SK-N-SH treated with all-trans-retinoic acid at 6 μM for 48 hours (cell line): ENCODE data around the gene VWF.

Experiments
- ATAC-seq: fragments of 200-7000 bp; cut with Tn5 transposase; 3 replicates; pipeline ENCODE4 v1.9.1; 2020; ENCODE audit warnings: mild to moderate bottlenecking, moderate library complexity
- ARNTL ChIP-seq: fragments of 450-650 bp; formaldehyde crosslinking; IDR thresholded peaks from 2 replicates; pipeline ENCODE4 v1.5.0; 2020; ENCODE audit warnings: low read depth, mild to moderate bottlenecking, moderate library complexity, borderline replicate concordance
- BACH2 ChIP-seq: fragments of 250-450 bp; sonication (Bioruptor Pico); IDR thresholded peaks from 2 replicates; pipeline ENCODE4 v1.9.0; 2021; ENCODE audit warnings: mild to moderate bottlenecking, borderline replicate concordance
- CSDC2 ChIP-seq: fragments of 250-450 bp; sonication (Bioruptor Pico); IDR thresholded peaks from 2 replicates; pipeline ENCODE4 v1.5.0; 2020; ENCODE audit warnings: mild to moderate bottlenecking, moderate library complexity
- ESRRG ChIP-seq: fragments of 250-450 bp; sonication (Bioruptor Pico); IDR thresholded peaks from 2 replicates; pipeline ENCODE4 v1.6.1; 2021; ENCODE audit warnings: mild to moderate bottlenecking
- GLIS3 ChIP-seq: fragments of 250-450 bp; sonication (Bioruptor Pico); IDR thresholded peaks from 2 replicates; pipeline ENCODE4 v1.5.0; 2020; ENCODE audit warnings: mild to moderate bottlenecking, moderate library complexity
- ISL1 ChIP-seq: fragments of 250-450 bp; sonication (Bioruptor Pico); IDR thresholded peaks from 2 replicates; pipeline ENCODE4 v2.1.2; 2022; ENCODE audit warnings: mild to moderate bottlenecking, moderate library complexity
- OSR1 ChIP-seq: fragments of 250-450 bp; sonication (Bioruptor Pico); IDR thresholded peaks from 2 replicates; pipeline ENCODE4 v1.8.0; 2022; ENCODE audit warnings: moderate library complexity, mild to moderate bottlenecking, inconsistent platforms
- PPARA ChIP-seq: fragments of 250-450 bp; sonication (Bioruptor Pico); IDR thresholded peaks from 2 replicates; pipeline ENCODE4 v1.5.0; 2020; ENCODE audit warnings: mild to moderate bottlenecking, borderline replicate concordance
- RARB ChIP-seq: fragments of 250-450 bp; sonication (Bioruptor Pico); IDR thresholded peaks from 2 replicates; pipeline ENCODE4 v1.8.0; 2021; ENCODE audit warnings: mild to moderate bottlenecking, moderate library complexity
- SNAI2 ChIP-seq: fragments of 250-450 bp; sonication (Bioruptor Pico); IDR thresholded peaks from 2 replicates; pipeline ENCODE4 v1.5.0; 2020; ENCODE audit warnings: mild to moderate bottlenecking, moderate library complexity
- TCF4 ChIP-seq: fragments of 250-450 bp; sonication (Bioruptor Pico); IDR thresholded peaks from 2 replicates; pipeline ENCODE4 v1.8.0; 2021; ENCODE audit warnings: mild to moderate bottlenecking, moderate library complexity, borderline replicate concordance
- ZC3H10 ChIP-seq: fragments of 250-450 bp; sonication (Bioruptor Pico); IDR thresholded peaks from 2 replicates; pipeline ENCODE4 v1.5.1; 2021; ENCODE audit warnings: mild to moderate bottlenecking, moderate library complexity
- ZFP3 ChIP-seq: fragments of 250-450 bp; sonication (Bioruptor Pico); IDR thresholded peaks from 2 replicates; pipeline ENCODE4 v1.5.0; 2020; ENCODE audit warnings: mild to moderate bottlenecking, moderate library complexity
- ZFP30 ChIP-seq: fragments of 450-650 bp; formaldehyde crosslinking; IDR thresholded peaks from 2 replicates; pipeline ENCODE4 v1.5.0; 2022; ENCODE audit warnings: mild to moderate bottlenecking, moderate library complexity
- ZNF565 ChIP-seq: fragments of 450-650 bp; formaldehyde crosslinking; conservative IDR thresholded peaks from 2 replicates; pipeline ENCODE4 v1.5.0; 2020; ENCODE audit warnings: low read depth, mild to moderate bottlenecking, moderate library complexity
- ZNF70 ChIP-seq: fragments of 450-650 bp; formaldehyde crosslinking; IDR thresholded peaks from 2 replicates; pipeline ENCODE4 v1.5.0; 2020; ENCODE audit warnings: mild to moderate bottlenecking, moderate library complexity
- ZNF8 ChIP-seq: fragments of 450-650 bp; formaldehyde crosslinking; IDR thresholded peaks from 2 replicates; pipeline ENCODE4 v1.5.0; 2020; ENCODE audit warnings: mild to moderate bottlenecking, moderate library complexity
- TF ChIP-seq, protein P1 (sequence below): fragments of 250-450 bp; sonication (Bioruptor Pico); IDR thresholded peaks from 2 replicates; pipeline ENCODE4 v1.5.1; 2021; ENCODE audit warnings: mild to moderate bottlenecking, moderate library complexity
- TF ChIP-seq, protein P2 (sequence below): fragments of 250-450 bp; sonication (Bioruptor Pico); IDR thresholded peaks from 2 replicates; pipeline ENCODE4 v1.8.0; 2020; ENCODE audit warnings: mild to moderate bottlenecking, moderate library complexity, borderline replicate concordance
- TF ChIP-seq, protein P3 (sequence below): fragments of 250-450 bp; sonication (Bioruptor Pico); IDR thresholded peaks from 2 replicates; pipeline ENCODE4 v1.5.1; 2020; ENCODE audit warnings: low read depth, mild to moderate bottlenecking, moderate library complexity
- TF ChIP-seq, protein P4 (sequence below): fragments of 250-450 bp; sonication (Bioruptor Pico); IDR thresholded peaks from 2 replicates; pipeline ENCODE4 v1.5.0; 2020; ENCODE audit warnings: mild to moderate bottlenecking, moderate library complexity
- TF ChIP-seq, protein P5 (sequence below): fragments of 250-450 bp; sonication (Bioruptor Pico); IDR thresholded peaks from 2 replicates; pipeline ENCODE4 v1.8.0; 2021; ENCODE audit warnings: low read depth, mild to moderate bottlenecking, moderate library complexity, borderline replicate concordance

Gene VWF

DNA sequence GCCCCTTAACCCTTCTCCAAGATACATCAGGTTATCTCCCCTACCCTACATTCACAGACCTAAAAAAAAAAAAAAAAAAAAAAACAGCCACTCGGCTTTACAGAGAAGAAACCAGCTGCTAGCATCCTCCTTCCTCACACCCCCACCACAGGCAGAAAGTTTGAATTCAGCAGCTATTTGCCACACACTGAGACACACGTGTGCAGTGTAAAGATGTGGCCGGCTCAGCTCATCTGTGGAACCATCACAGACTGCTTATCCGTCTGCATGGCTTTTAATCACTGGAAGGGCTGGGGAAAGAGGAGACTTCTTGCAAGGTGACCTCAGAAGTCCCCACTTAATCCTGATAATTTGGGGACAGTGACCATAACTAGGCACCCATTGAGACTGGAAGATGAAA is 50.0 kb downstream of the VWF start:
- no peak for ATAC-seq
- no peak for TF ChIP-seq OSR1 (CRISPR knock-in tag)
- TF ChIP-seq, protein P1, sequence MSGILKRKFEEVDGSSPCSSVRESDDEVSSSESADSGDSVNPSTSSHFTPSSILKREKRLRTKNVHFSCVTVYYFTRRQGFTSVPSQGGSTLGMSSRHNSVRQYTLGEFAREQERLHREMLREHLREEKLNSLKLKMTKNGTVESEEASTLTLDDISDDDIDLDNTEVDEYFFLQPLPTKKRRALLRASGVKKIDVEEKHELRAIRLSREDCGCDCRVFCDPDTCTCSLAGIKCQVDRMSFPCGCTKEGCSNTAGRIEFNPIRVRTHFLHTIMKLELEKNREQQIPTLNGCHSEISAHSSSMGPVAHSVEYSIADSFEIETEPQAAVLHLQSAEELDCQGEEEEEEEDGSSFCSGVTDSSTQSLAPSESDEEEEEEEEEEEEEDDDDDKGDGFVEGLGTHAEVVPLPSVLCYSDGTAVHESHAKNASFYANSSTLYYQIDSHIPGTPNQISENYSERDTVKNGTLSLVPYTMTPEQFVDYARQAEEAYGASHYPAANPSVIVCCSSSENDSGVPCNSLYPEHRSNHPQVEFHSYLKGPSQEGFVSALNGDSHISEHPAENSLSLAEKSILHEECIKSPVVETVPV (CRISPR knock-in tag): no peak
- no peak for TF ChIP-seq GLIS3 (CRISPR knock-in tag)
- no peak for TF ChIP-seq ZFP30 (CRISPR knock-in tag)
- no peak for TF ChIP-seq RARB (CRISPR knock-in tag)
- TF ChIP-seq TCF4 (CRISPR knock-in tag): no peak
- TF ChIP-seq, protein P2, sequence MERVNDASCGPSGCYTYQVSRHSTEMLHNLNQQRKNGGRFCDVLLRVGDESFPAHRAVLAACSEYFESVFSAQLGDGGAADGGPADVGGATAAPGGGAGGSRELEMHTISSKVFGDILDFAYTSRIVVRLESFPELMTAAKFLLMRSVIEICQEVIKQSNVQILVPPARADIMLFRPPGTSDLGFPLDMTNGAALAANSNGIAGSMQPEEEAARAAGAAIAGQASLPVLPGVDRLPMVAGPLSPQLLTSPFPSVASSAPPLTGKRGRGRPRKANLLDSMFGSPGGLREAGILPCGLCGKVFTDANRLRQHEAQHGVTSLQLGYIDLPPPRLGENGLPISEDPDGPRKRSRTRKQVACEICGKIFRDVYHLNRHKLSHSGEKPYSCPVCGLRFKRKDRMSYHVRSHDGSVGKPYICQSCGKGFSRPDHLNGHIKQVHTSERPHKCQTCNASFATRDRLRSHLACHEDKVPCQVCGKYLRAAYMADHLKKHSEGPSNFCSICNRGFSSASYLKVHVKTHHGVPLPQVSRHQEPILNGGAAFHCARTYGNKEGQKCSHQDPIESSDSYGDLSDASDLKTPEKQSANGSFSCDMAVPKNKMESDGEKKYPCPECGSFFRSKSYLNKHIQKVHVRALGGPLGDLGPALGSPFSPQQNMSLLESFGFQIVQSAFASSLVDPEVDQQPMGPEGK (CRISPR knock-in tag): no peak
- TF ChIP-seq CSDC2 (CRISPR knock-in tag): no peak
- TF ChIP-seq ZNF565: no peak
- no peak for TF ChIP-seq PPARA (CRISPR knock-in tag)
- TF ChIP-seq, protein P3, sequence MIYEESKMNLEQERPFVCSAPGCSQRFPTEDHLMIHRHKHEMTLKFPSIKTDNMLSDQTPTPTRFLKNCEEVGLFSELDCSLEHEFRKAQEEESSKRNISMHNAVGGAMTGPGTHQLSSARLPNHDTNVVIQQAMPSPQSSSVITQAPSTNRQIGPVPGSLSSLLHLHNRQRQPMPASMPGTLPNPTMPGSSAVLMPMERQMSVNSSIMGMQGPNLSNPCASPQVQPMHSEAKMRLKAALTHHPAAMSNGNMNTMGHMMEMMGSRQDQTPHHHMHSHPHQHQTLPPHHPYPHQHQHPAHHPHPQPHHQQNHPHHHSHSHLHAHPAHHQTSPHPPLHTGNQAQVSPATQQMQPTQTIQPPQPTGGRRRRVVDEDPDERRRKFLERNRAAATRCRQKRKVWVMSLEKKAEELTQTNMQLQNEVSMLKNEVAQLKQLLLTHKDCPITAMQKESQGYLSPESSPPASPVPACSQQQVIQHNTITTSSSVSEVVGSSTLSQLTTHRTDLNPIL: no peak
- TF ChIP-seq, protein P4, sequence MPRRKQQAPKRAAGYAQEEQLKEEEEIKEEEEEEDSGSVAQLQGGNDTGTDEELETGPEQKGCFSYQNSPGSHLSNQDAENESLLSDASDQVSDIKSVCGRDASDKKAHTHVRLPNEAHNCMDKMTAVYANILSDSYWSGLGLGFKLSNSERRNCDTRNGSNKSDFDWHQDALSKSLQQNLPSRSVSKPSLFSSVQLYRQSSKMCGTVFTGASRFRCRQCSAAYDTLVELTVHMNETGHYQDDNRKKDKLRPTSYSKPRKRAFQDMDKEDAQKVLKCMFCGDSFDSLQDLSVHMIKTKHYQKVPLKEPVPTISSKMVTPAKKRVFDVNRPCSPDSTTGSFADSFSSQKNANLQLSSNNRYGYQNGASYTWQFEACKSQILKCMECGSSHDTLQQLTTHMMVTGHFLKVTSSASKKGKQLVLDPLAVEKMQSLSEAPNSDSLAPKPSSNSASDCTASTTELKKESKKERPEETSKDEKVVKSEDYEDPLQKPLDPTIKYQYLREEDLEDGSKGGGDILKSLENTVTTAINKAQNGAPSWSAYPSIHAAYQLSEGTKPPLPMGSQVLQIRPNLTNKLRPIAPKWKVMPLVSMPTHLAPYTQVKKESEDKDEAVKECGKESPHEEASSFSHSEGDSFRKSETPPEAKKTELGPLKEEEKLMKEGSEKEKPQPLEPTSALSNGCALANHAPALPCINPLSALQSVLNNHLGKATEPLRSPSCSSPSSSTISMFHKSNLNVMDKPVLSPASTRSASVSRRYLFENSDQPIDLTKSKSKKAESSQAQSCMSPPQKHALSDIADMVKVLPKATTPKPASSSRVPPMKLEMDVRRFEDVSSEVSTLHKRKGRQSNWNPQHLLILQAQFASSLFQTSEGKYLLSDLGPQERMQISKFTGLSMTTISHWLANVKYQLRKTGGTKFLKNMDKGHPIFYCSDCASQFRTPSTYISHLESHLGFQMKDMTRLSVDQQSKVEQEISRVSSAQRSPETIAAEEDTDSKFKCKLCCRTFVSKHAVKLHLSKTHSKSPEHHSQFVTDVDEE: no peak
- TF ChIP-seq, protein P5, sequence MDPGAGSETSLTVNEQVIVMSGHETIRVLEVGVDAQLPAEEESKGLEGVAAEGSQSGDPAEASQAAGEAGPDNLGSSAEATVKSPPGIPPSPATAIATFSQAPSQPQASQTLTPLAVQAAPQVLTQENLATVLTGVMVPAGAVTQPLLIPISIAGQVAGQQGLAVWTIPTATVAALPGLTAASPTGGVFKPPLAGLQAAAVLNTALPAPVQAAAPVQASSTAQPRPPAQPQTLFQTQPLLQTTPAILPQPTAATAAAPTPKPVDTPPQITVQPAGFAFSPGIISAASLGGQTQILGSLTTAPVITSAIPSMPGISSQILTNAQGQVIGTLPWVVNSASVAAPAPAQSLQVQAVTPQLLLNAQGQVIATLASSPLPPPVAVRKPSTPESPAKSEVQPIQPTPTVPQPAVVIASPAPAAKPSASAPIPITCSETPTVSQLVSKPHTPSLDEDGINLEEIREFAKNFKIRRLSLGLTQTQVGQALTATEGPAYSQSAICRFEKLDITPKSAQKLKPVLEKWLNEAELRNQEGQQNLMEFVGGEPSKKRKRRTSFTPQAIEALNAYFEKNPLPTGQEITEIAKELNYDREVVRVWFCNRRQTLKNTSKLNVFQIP (CRISPR knock-in tag): no peak
- TF ChIP-seq ZNF70 (CRISPR knock-in tag): no peak
- no peak for TF ChIP-seq SNAI2
- TF ChIP-seq, all 23 proteins: peak for 0

DNA sequence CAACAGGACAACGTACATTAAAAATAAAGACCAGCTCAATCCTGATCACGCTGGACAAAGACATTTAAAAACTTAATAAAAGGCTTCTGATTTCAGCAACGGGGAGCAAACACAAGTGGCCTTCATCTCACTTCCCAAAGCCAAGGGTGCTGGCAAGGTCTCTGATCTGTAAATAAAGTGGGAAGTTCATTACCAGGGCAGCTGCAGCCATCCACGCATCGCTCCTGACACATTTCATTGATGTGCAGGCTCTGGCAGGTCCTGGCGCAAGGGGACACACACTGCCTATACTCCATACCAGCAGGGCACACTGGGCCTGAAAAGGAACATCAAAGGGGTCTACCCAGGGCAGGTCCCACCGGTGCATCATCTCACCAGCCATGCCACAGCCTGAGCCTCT is 51.0 kb downstream of the VWF start:
- TF ChIP-seq, protein P5 (CRISPR knock-in tag): no peak
- TF ChIP-seq ZFP30 (CRISPR knock-in tag): no peak
- TF ChIP-seq ZNF70 (CRISPR knock-in tag): no peak
- TF ChIP-seq, protein P3: no peak
- TF ChIP-seq, protein P4: no peak
- no peak for TF ChIP-seq ARNTL
- no peak for TF ChIP-seq TCF4 (CRISPR knock-in tag)
- no peak for TF ChIP-seq ZNF8
- no peak for TF ChIP-seq PPARA (CRISPR knock-in tag)
- TF ChIP-seq ISL1 (CRISPR knock-in tag): no peak
- TF ChIP-seq ZNF565: no peak
- TF ChIP-seq SNAI2: no peak
- TF ChIP-seq ZFP3 (CRISPR knock-in tag): no peak
- TF ChIP-seq ESRRG (CRISPR knock-in tag): no peak
- TF ChIP-seq OSR1 (CRISPR knock-in tag): no peak
- no peak for TF ChIP-seq CSDC2 (CRISPR knock-in tag)
- TF ChIP-seq BACH2 (CRISPR knock-in tag): no peak
- no peak for TF ChIP-seq GLIS3 (CRISPR knock-in tag)
- TF ChIP-seq ZC3H10 (CRISPR knock-in tag): no peak
- no peak for TF ChIP-seq RARB (CRISPR knock-in tag)
- no peak for ATAC-seq
